Lung (tissue), 12 donors: Measurements from ENCODE around the gene ZNF480. TPM values are rescaled to one million over a fixed set of nuclear protein-coding genes. Genes with fewer than 3 reads are reported as not detected.

Source experiments
- ATAC-seq: fragments of 200-7000 bp; cut with Tn5 transposase; one replicate; pipeline ENCODE4 v1.9.1; 2020; ENCODE audit warnings: moderate number of reproducible peaks; ENCODE audit not compliant: insufficient read depth, low FRiP score
- DNase-seq, 3 donors: peaks; one replicate each; pipeline ENCODE4 v3.0.0-alpha.2; 2013 to 2017
- H3K27ac ChIP-seq, 2 donors: one replicate each; pipeline ENCODE4 v1.5.1; 2013; ENCODE audit warnings: mild to moderate bottlenecking in 2 of 2, moderate library complexity in 2 of 2, control low read depth in 1 of 2, inconsistent platforms in 1 of 2, low read depth in 1 of 2, low read length in 1 of 2
- H3K27me3 ChIP-seq, 3 donors: one replicate each; pipeline ENCODE4 v1.5.1; 2013; ENCODE audit warnings: low read length in 2 of 3; ENCODE audit not compliant: control insufficient read depth in 3 of 3, insufficient read depth in 3 of 3
- H3K36me3 ChIP-seq, 4 donors: one replicate each; pipeline ENCODE4 v1.5.1; 2013; ENCODE audit warnings: low read length in 4 of 4, mild to moderate bottlenecking in 1 of 4, moderate library complexity in 1 of 4; ENCODE audit not compliant: control insufficient read depth in 4 of 4, insufficient read depth in 4 of 4
- H3K4me1 ChIP-seq, 5 donors: one replicate each; pipeline ENCODE4 v1.5.1; 2013; ENCODE audit warnings: low read length in 5 of 5, mild to moderate bottlenecking in 2 of 5, moderate library complexity in 1 of 5; ENCODE audit not compliant: control insufficient read depth in 5 of 5, insufficient read depth in 5 of 5
- H3K4me3 ChIP-seq: one replicate; pipeline ENCODE4 v1.5.1; 2013; ENCODE audit warnings: mild to moderate bottlenecking, control low read depth, moderate library complexity
- H3K9ac ChIP-seq, 2 donors: one replicate each; pipeline ENCODE4 v1.5.1; 2013; ENCODE audit warnings: low read length in 2 of 2, control low read depth in 1 of 2; ENCODE audit not compliant: insufficient read depth in 1 of 2
- H3K9me3 ChIP-seq, 4 donors: one replicate each; pipeline ENCODE4 v1.5.1; 2013; ENCODE audit warnings: low read length in 3 of 4, mild to moderate bottlenecking in 1 of 4, moderate library complexity in 1 of 4; ENCODE audit not compliant: control insufficient read depth in 4 of 4, insufficient read depth in 3 of 4
- WGBS, 2 donors: extraction: QIAGEN DNeasy Blood & Tissue Kit; methylation state at CpG; one replicate each; pipeline ENCODE4 v1.1.7; 2013; 5-methylcytosine and 5-hydroxymethylcytosine counted together
- polyA plus RNA-seq, 2 donors: library from polyadenylated mRNA; stranded (reverse); fragments of 200-250 nt; gene quantifications; one replicate each; pipeline ENCODE4 v1.2.1, GENCODE V29; 2013
- total RNA-seq, 2 donors: library from RNA; depleted of rRNA in 1 of 2; stranded (reverse); fragments of >200 nt in 1 of 2; gene quantifications; one replicate each; pipeline ENCODE4 v1.2.1, GENCODE V29; 2014 to 2021
- TF ChIP-seq, protein P1 (sequence below): IDR thresholded peaks from 2 replicates; pipeline ENCODE4 v1.5.1; 2012; ENCODE audit warnings: mild to moderate bottlenecking; ENCODE audit errors: control extremely low read depth, extremely low read depth
- donor health status: control.
- donor health status: control.
- donor health status: Bipolar disorder and iron deficiency.
- donor health status: healthy.
- donor health status: DM: yes; HTN: yes; CAD: no.

ZNF480 gene
- total and polyA plus RNA-seq, 4 donors = 3.5 to 10.9 (median 9.6) TPM

DNA sequence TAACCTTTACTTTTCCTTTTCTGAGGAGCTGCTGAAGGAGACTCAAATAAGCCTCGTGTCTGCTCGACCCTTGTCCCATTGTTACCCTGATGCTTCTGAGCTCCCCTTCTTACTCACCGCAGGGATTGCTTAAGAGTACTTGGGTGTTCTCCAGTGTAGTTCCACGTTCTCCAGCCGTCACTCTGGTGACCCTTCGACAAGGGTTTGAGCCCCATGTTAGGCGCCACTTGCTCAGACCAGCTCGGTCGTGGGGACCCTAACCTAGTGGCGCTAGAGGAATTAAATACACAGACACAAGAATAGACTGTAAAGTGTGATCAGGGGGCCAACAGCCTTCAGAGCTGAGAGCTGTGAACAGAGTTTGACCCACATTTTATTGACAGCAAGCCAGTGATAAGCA, 10.3 kb downstream of the ZNF480 start:
- Histone ChIP-seq H3K9me3 (peaks cover 17 to 44% (median 36%) of the 10 kb centered on the region in 4 donors), H3K9ac (no peak overlapping the region), H3K4me1 (no peaks in the 10 kb centered on the region), H3K4me3 (no peak overlapping the region), H3K36me3 (peaks cover 22 to 71% (median 56%) of the 10 kb centered on the region in 4 donors), H3K27me3 (no peaks in the 10 kb centered on the region), H3K27ac (no peak overlapping the region)
- TF ChIP-seq, protein P1, sequence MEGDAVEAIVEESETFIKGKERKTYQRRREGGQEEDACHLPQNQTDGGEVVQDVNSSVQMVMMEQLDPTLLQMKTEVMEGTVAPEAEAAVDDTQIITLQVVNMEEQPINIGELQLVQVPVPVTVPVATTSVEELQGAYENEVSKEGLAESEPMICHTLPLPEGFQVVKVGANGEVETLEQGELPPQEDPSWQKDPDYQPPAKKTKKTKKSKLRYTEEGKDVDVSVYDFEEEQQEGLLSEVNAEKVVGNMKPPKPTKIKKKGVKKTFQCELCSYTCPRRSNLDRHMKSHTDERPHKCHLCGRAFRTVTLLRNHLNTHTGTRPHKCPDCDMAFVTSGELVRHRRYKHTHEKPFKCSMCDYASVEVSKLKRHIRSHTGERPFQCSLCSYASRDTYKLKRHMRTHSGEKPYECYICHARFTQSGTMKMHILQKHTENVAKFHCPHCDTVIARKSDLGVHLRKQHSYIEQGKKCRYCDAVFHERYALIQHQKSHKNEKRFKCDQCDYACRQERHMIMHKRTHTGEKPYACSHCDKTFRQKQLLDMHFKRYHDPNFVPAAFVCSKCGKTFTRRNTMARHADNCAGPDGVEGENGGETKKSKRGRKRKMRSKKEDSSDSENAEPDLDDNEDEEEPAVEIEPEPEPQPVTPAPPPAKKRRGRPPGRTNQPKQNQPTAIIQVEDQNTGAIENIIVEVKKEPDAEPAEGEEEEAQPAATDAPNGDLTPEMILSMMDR = no peak
- 96 to 97% methylated on average over 10 of the region's 10 CpGs for whole genome bisulfite sequencing, 2 donors
- ATAC-seq (no peak), DNase-seq (peak; percentile 11 to 42 (median 18))

GRCh38 chr19:52322429-52322828, 25.5 kb downstream of the ZNF480 start:
- ATAC-seq (no peak), DNase-seq (no peak)
- Histone ChIP-seq H3K9me3 (peaks cover 27 to 67% (median 42%) of the 10 kb centered on the region in 4 donors), H3K4me1 (no peaks in the 10 kb centered on the region), H3K27me3 (no peaks in the 10 kb centered on the region), H3K9ac (no peak overlapping the region), H3K27ac (no peak overlapping the region), H3K4me3 (no peak overlapping the region), H3K36me3 (peaks cover 19 to 62% (median 52%) of the 10 kb centered on the region in 4 donors)
- TF ChIP-seq, protein P1 = no peak
- 98% methylated on average over 6 of the region's 6 CpGs for WGBS, 2 donors

DNA sequence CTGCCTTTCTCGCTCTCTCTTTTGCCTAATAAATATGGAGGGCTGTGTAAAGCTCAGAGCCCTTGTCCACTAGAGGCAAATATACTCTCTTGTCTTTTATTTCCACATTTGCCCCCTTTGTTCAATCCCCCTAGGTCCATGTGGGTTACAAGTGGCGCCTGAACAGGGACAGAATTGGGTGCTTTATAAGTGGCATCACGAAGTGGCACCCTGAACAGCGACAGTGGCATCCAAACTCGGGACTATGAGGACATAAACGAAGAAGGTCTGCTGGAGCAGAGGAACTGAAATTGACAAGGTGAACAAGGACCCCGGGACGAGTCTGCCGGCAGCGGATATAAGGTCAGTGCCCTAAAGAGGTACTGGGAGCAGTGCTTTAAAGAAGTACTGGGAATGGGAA, 34.8 kb downstream of the ZNF480 start:
- no peaks in the 10 kb centered on the region for H3K27me3 ChIP-seq
- TF ChIP-seq, protein P1 = no peak
- ATAC-seq (no peak), DNase-seq (peak in 1 of 3 donors; percentile 16)
- WGBS, 2 donors = 83 to 88% methylated on average over 10 of the region's 10 CpGs
- H3K9ac ChIP-seq = no peak overlapping the region
- H3K27ac ChIP-seq = no peak overlapping the region
- no peaks in the 10 kb centered on the region for H3K36me3 ChIP-seq
- H3K9me3 ChIP-seq = peaks cover 0 to 48% (median 24%) of the 10 kb centered on the region in 4 donors
- peaks cover 0 to under 1% (median 0%) of the 10 kb centered on the region in 5 donors for H3K4me1 ChIP-seq
- H3K4me3 ChIP-seq = no peak overlapping the region

DNA sequence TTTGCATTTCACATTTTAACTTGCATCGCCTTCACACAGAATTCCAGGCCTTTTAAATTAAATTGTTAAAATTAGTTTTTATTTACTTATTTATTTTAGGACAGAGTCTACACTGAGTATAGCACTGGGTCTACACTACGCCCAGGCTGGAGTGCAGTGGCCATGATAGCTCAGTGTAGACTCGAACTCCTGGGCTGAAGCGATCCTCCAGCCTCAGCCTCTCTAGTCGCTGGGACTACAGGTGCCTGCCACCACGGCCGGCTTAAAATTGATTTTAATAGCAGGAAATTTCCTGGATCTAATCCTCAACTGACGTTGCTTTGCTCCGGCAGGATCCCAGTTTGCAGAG, 38.8 kb downstream of the ZNF480 start:
- Histone ChIP-seq H3K36me3 (peaks cover 0 to 2% (median 0%) of the 10 kb centered on the region in 4 donors), H3K4me1 (peaks cover 0 to 9% (median 2%) of the 10 kb centered on the region in 5 donors), H3K9me3 (peaks cover 0 to 36% (median 19%) of the 10 kb centered on the region in 4 donors), H3K4me3 (peak overlapping the region; percentile 73), H3K9ac (peak overlapping the region in 1 of 2 donors; percentile 28), H3K27ac (peak overlapping the region; percentile 79 to 92), H3K27me3 (no peaks in the 10 kb centered on the region)
- DNase-seq (no peak), ATAC-seq (no peak)
- TF ChIP-seq, protein P1 = no peak
- WGBS, 2 donors = 52 to 53% methylated on average over 9 of the region's 9 CpGs
